Stimulated activated CD4-positive, alpha-beta T cell treated with anti-CD3 and anti-CD28 coated beads, Interleukin-15, amount 100 ng/mL, for 1 hour (primary cell): ENCODE results near the gene SF3B5.
"Not testable (repeated sequence)": the region's sequence is repeated elsewhere in the genome, so short reads cannot be mapped to it uniquely, and the experiment has no call there.

Source experiments
- DNase-seq, 2 donors: peaks; one replicate each; pipeline ENCODE4 v3.0.0-alpha.2; 2020; ENCODE audit warnings: low read depth in 1 of 2, low spot score in 1 of 2

Gene SF3B5

DNA sequence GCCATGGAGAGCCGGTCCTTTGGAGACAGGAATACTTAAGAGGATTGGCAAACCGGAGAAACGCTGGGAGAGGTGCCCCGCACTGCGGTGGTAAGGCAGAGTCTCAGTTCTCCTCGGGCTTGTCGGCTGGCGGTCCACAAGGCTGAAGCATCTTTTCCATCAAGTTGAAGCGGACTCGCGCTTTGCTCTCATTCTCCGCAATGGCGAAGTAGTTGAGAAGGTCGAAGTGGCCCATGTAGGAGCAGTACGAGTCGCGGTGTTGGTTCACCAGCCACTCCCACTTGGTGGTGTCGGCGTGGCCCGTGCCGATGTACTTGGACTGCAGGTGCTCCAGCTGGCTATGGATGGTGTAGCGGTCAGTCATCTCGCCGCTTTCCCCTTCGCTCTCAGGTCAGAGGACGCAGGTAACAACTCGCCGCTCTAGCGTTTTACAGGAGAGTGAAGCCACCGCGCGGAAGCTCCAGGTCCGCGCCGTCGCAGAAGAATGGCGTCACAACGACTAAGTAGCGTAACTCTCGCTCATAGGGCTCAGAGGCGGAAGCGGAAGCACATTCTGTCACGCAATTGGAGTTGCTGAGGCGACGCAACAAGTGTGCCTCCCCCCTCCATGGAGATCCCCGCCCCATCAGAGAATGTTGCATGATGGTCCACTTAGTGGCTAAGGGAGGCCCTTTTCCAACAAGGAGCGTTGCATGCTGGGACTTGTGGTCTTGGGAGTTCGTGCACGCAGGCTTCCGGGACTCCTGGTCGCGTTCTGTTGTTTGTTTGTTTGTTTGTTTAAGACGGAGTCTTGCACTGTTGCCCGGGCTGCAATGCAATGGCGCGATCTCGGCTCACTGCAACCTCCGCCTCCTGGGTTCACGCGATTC, at the start of gene SF3B5:
Gene SF3B5 (minus strand): TSS at position 440 of the 869 bp plus-strand sequence. CDS start 76 bp downstream, at position 364.
- DNase-seq = peak; percentile 92

DNA sequence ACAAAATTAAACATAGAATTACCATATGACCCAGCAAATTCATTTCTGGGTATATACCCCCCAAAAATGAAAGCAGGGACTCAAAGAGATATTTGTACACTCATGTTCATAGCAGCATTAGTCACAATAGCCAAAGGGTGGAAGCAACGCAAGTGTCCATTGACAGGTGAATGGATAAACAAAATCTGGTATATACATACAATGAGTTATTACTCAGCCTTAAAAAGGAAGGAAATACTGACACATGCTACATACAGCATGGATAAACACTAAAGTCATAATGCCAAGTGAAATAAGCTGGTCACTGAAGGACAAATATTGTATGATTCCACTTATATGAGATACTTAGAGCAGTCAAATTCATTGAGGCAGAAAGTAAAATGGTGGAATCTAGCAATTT, 49.6 kb upstream of the SF3B5 start:
- DNase-seq = no peak

DNA sequence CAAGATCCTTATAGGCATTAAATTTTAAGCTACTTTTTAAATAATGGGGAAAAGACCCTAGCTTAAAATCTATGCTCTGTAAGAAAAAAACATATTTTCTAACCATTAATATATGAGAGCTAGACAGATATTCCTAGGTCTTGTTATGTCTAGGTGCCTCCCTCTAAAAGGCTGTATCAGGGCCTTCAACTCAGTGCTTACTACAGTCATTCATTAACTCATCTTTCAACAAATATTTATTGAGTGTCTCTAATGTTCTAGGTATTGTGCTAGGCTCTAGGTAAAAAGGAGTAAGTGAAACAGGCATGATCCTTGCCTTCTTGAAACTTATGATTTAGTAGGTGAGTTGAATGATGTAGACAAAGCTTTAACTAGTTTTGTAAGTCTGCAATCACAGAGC, 48.5 kb upstream of the SF3B5 start:
- no peak for DNase-seq

DNA sequence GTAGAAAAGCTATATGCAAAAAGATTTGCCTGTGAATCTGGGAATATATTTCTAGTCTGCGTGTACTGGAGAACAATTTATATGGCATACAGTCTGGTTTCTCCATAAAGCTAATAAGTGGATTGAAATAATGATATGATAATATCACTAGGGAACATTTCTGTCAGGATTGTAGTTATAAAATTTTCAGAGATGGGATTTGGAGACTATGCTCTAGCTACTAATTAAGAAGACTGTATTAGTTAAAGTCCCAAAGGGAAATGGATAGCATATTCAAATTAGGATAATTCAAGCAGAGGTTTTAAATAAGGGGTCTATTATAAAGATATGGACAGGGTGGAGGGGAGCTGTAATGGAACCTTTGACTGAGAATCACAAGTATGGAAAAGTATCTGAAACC, 47.7 kb upstream of the SF3B5 start:
- no peak for DNase-seq

DNA sequence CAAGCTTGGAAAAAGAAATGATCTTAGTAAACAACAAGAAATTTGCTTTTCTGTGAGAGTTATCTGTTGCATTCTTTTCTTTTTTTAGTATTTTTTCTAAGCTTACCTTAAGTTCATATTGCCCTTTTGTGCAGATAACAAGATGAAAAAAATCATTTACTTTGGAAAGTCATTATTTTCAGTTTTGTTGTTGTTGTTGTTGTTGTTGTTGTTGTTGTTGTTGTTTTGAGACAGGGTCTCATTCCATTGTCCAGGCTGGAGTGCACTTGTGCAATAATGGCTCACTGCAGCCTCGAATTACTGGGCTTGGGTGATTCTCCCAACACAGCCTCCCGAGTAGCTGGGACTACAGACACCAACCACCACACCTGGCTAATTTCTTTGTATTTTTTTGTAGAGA, 46.1 kb upstream of the SF3B5 start:
- DNase-seq = no peak

DNA sequence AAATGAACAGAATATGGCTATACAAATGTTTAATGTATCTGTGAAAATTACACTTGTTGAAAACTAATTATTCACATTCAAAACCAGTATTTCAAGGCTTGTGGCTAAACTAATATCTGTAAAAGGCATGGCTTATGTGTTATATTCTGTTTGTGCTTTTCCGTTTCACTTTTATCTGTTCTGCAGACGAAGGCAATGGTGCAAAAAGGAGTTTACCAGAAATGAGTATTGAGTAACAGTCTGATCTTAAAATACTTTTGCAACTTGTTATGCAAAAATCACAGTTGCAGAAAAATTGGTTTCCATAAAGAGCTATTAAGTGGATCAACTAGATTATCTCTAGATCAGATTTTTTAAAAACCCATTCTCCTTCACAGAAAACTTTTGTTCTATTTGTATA, 45.5 kb upstream of the SF3B5 start:
- DNase-seq = no peak

DNA sequence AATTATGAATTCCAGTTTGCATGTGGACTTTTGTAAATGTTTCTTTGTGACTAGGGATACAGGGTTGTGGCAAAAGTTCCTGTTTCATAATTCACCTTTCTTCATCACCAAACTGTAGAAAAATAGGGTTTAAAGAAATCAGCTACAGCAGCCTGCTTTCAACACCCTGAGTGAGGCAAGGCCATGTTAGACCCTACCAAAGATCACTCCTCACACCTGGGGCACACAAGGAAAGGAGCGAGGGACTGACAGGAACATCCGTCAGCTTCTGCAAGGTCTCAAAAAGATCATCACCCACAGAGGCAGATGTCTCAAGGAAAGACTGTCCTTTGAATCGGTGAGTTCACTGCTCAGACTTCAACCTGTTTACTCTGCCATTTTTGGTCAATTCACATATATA, 44.4 kb upstream of the SF3B5 start:
- DNase-seq = no peak

DNA sequence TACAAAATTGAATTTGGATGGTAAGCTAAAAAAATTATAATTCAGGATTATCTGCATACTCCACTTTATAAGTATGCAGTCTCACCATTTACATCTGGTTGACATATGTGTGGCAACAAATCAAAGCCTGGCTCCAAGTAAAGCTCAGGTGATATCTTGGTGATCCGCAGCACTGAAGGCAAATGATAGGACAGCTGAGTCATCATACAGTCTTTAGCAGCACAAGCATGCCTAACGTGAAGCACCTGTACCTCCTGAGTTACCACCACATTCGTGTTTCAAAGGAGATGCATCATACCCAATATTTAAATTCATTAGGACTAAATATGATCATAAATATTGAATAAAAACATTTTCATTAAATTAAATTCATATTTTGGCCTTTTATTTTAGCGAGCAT, 43.2 kb upstream of the SF3B5 start:
- DNase-seq = no peak

DNA sequence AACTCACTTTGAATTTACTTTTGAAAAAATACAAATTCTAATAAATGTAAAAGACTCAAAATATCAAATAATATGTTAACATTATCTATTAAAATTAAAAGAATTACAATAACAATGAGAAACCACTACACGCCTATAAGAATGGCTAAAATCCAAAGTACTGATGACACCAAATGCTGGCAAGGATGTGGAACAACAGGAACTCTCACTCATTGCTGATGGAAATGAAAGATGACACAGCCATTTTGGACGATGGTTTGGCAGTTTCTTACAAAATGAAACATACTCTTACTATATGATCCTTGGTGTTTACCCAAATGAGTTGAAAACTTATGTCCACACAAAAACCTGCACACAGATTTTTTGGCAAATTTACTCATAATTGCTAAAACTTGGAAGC, 39.4 kb upstream of the SF3B5 start:
- DNase-seq = no peak

DNA sequence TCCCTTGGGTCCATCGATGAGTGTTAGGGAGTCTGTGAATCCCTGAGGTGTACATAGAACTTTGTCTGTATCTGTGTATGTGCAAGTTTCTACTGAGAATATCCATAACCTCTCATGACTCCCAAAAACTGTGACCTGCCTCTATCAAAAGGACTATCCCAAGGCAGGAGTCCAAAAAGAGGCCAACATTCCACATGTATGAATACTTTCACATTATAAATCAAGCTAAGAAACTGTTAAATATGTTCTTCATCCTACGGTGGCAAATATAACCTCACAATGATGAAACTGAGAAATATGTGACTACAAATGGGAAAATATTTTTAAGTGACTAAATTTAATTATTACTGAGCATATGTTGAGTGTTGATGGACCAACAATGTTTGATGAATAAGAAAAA, 38.8 kb upstream of the SF3B5 start:
- no peak for DNase-seq

DNA sequence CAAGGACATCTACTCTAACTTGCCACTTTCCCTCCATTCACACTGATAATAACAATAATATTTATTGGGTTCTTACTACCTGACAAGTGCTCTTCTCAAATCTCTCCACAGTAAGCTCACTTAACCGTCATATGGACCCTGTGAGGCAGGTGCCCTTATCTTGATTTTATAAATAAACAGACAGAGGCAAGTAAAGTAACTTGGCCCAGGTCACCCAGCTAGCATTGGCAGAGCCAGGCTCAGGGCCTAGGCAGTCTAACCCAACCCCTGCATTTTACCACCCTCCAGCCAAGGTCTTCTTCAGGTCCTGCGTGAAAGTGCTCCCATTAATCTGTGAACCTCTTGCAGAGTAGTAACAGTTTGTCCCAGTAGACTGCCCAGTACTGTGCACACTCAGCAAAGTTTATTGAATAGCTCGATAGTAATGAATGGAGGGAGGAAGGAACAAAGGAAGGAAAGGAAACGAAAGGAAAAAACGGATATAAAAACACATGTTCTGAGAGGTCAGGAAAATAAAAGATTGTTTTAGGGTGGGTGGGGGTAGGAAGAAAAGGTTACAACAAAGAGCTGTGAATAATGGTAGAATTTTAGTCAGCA, 38.0 kb upstream of the SF3B5 start:
- no peak for DNase-seq

DNA sequence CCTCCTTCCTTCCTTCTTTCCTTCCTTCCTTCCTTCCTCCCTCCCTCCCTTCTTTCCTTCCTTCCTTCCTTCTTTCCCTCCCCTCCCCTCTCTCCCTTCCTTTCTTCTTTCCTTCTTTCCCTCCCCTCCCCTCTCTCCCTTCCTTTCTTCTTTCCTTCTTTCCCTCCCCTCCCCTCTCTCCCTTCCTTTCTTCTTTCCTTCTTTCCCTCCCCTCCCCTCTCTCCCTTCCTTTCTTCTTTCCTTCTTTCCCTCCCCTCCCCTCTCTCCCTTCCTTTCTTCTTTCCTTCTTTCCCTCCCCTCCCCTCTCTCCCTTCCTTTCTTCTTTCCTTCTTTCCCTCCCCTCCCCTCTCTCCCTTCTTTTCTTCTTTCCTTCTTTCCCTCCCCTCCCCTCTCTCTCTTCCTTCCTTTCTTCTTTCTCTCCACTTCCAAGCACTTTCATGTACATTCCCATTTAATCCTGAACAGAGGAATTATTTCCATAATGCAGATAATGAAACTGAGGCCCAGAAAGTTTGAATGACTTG, 36.9 kb upstream of the SF3B5 start:
- not testable (repeated sequence) for DNase-seq

DNA sequence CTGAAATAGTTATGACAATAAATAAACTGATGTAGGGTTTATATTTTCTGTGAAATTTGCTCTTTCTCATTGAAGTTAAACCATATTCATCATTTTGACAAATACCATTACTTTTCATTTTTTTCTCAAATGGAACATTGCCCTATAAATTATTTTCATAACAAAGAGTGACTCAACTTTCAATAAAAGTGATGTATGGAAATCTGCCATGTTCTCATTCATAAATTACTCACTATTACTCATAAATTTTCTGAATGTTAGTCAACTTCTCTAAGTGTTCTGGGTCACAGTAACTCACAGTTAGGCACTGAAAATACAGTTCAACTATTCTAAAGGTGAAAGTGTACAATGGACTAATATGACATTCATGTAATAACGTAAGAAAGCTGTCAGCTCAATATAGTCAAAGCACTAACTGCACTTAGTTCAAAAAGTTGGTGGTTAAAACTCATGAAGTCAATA, 35.9 kb upstream of the SF3B5 start:
- DNase-seq = no peak

DNA sequence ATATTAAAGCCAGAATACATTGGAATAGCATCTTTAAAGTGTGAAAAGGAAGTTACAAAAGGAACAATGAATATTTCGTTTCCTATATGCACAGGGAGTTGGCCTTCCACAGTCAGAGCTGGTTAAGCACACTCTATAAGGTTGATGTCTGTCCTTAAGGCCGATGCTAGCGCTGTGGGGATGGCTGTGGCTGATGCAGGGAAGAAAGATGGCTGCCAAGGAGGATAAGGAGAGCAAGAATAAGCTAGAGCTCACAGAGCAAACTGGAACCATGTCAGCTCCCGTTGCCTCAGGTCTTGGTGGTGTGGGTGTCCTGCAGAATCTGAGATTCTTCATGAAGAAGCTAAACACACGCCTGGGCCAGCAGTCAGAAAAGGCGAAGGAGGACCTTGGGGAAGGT, 34.1 kb upstream of the SF3B5 start:
- DNase-seq = no peak

DNA sequence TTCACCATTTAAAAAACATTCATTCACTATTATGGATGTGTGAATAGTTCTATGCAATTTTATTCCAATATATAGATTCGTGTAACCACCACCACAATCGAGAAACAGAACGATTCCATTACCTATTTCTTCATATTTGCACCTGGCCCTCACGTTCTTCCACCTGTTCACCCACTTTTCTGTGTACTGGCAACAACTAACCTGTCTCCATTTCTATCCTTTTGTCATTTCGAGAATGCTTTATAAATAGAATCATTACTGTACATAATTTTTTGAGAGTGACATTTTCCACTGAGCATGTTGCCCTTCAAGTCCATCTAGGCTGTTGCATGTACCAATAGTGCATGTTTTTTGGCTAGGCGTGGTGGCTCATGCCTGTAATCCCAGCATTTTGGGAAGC, 31.7 kb upstream of the SF3B5 start:
- DNase-seq = no peak

DNA sequence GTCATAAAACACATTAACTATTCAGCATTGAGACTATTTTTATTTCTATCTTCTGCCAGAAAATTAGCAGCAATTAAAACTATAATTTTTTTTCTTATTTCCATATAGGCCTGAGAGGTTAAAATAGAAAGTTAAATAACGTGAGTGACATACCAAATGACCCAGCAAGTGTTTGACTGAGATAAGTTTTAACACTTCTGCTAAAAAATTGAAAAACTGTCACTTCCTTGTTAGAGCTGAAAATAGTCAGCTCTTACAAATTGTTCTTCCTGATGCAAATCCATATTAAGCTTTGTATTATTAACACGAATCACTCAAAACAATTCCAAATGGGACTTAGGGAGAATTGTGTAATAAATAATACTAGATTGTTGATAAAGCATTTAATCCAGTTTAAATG, 28.5 kb upstream of the SF3B5 start:
- DNase-seq = no peak

DNA sequence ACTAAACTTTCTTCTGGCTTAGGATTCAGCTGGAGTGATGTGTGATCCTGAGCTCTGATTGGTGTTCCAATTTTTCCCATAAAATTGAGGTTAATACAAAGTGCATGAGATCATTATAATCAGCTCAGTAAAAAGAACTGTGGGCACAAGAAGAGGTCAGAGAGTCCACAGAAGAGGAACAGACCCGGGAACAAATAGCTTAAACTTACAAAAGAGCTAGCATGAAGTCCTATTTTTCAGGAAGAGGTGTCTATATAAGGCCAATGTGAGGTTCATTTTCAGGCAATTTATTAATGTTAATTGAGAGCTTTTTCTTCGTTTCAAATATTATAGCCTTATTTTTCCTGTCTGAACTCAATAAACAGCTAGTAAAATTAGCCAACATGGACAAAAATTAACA, 28.0 kb upstream of the SF3B5 start:
- no peak for DNase-seq

DNA sequence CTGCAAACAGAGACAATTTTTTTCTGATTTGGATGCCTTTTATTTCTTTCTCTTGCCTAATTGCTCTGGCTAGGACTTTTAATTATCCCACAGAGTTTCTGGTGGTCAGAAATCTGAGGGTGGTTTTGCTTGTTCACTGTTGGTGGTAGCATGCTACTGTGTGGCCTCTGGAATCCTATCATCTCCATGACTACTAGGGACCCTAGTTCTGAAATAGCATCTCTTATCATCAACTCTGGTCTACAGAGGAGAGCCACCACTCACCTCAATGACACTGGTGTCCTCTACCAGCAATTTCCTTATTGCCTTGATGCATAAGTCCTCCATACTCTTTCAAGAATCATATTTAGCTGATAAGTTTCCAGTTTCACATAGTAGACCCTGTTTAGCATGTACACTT, 27.5 kb upstream of the SF3B5 start:
- no peak for DNase-seq

DNA sequence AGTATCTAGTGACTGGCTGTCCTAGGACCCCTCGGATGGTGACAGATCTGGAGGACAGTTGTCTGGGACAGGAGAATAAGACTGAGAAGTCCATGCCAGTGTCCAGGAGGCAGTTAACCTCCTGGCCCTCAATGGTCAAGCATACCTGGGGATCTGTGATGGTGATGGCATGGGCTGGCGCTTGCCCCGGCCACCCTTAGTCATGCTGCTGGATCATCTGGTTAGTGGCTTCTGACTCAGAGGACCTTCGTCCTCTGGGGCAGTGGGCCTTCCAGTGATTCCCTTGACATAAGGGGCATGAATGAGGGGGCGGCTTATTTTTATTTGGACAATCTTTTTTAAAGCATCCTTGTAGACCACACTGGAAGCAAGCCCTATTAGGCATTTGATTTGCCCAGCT, 24.0 kb upstream of the SF3B5 start:
- no peak for DNase-seq

DNA sequence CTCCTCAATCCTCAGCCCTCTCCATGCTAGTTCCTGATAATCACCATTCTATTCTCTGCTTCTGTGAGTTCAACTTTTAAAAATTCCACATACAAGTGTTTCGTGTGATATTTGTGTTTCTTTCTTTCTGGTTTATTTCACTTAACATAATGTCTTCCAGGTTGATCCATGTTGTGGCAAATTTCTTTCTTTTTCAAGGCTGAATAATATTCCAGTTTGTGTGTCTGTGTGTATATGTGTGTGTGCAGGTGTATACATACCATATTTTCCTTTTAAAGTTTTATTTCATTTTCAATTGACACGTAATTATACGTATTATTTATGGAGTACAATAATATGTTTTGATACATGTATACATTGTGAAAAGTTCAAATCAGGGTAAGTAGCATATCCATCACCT, 19.8 kb upstream of the SF3B5 start:
- DNase-seq = no peak

DNA sequence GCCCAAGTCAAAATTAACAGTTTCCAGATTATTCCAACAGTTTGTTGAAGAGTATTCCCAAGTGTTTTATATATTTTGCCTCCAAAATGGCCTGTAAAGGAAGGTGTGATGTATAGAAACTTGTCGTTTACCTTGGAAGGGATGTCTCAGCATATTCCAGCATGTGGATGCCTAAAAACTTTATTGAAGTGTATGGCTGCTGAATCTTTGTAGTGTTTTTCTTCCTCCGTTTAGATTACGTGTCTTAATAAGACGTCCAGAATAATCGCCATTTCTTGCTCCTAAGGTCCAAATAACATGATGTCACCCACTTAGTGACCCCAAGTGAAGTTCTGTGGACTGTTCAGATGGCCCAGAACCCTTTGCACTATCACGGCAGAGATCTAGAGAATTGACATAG, 18.0 kb upstream of the SF3B5 start:
- DNase-seq = no peak

DNA sequence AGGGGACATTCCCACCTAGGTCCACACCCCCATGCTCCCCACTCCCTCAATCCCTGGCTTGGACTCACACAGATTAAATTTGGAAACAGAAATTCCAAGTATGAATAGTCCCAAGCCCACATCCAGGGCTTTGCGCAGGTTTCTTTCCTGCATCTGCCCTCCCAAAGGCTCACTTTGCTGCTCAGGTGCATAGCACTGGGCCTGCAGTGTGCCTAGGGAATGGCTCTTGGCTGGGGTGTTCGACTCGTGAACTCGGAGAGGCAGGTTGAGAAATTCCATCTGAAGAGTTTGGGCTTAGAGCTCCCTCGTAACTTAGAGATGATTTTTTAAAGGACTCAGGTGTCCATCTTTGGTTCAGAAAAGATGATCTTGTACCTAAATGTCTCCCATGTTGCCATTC, 14.8 kb upstream of the SF3B5 start:
- DNase-seq = no peak

DNA sequence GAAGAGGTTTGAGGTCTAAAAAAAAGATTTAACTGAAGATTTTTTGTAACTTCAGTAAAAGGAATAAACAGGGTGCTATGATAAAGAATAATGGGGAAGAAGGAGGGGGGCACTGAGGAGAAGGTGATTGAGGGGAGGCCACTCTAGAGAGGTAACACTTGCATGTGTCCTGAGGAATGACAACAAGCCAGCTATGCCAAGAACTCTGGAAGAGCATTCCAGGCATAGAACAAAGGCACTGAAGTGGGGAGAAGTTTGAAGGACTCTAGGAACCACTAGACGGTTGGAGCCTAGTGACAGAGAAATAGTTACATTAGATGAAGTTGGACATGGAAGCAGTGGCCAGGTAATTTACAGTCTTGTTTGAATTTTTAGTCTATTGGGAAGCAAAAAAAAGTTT, 10.8 kb upstream of the SF3B5 start:
- no peak for DNase-seq
